GM18868 (cell line): ENCODE data around the gene ERICH4.
"Not testable (repeated sequence)": the region's sequence is repeated elsewhere in the genome, so short reads cannot be mapped to it uniquely, and the experiment has no call there.

Source experiments
- ATAC-seq: cut with Tn5 transposase; IDR thresholded peaks from one replicate; pipeline ENCODE4 v1.9.1; 2021; ENCODE audit warnings: mild to moderate bottlenecking, moderate library complexity; ENCODE audit not compliant: unreplicated experiment

The ERICH4 gene

GRCh38 chr19:41442473-41443355 lies at the start of gene ERICH4:
ERICH4 (plus strand) TSS chr19:41443156; CDS start chr19:41443170, 14 bp downstream.
- ATAC-seq: no peak

- no peak for ATAC-seq
These were observed 47.6 kb upstream of the ERICH4 start for GRCh38 chr19:41395355-41395754.

GRCh38 chr19:41397086-41398049 lies 45.6 kb upstream of the ERICH4 start, which contains the start of the genes BCKDHA and EXOSC5:
BCKDHA (plus strand) TSS chr19:41397818; CDS start chr19:41397828, 10 bp downstream.
EXOSC5 (minus strand) TSS chr19:41397359; CDS start chr19:41397328, 31 bp downstream.
- peak; percentile 89 for ATAC-seq

- no peak for ATAC-seq
These were observed 44.9 kb upstream of the ERICH4 start for GRCh38 chr19:41398050-41398418.

GRCh38 chr19:41398598-41398997 lies 44.4 kb upstream of the ERICH4 start:
- ATAC-seq: no peak

GRCh38 chr19:41399091-41399490 lies 43.9 kb upstream of the ERICH4 start:
- no peak for ATAC-seq

GRCh38 chr19:41399525-41399924 lies 43.4 kb upstream of the ERICH4 start:
- no peak for ATAC-seq

GRCh38 chr19:41401483-41401882 lies 41.5 kb upstream of the ERICH4 start:
- no peak for ATAC-seq

- ATAC-seq: no peak
These were observed 40.9 kb upstream of the ERICH4 start for GRCh38 chr19:41402010-41402409.

GRCh38 chr19:41403181-41403970 lies 39.6 kb upstream of the ERICH4 start:
- ATAC-seq: no peak

GRCh38 chr19:41405776-41406175 lies 37.2 kb upstream of the ERICH4 start:
- ATAC-seq: no peak

- ATAC-seq: no peak
These were observed 35.7 kb upstream of the ERICH4 start for GRCh38 chr19:41407271-41407670.

GRCh38 chr19:41408256-41408655 lies 34.7 kb upstream of the ERICH4 start:
- ATAC-seq: no peak

- ATAC-seq: not testable (repeated sequence)
These were observed 34.1 kb upstream of the ERICH4 start for GRCh38 chr19:41408846-41409245.

GRCh38 chr19:41409288-41409687 lies 33.7 kb upstream of the ERICH4 start:
- no peak for ATAC-seq

GRCh38 chr19:41410336-41411054 lies 32.5 kb upstream of the ERICH4 start:
- no peak for ATAC-seq

- no peak for ATAC-seq
These were observed 31.6 kb upstream of the ERICH4 start for GRCh38 chr19:41411100-41411967.

- no peak for ATAC-seq
These were observed 31.0 kb upstream of the ERICH4 start for GRCh38 chr19:41411968-41412265.

- no peak for ATAC-seq
These were observed 30.0 kb upstream of the ERICH4 start for GRCh38 chr19:41412953-41413352.
